MM.1S (cell line): ENCODE results near the gene SLFN12L.

Experiments
- DNase-seq: peaks from one replicate; pipeline ENCODE4 v3.0.0-alpha.2; 2015
- H2AFZ ChIP-seq: fragments of 300-600 bp; sonication (generic); 2 replicates; pipeline ENCODE4 v1.6.0; 2016; ENCODE audit warnings: antibody characterized with exemption, low read length
- H3F3A ChIP-seq: fragments of 300-600 bp; sonication (generic); 2 replicates; pipeline ENCODE4 v1.6.1; 2016; ENCODE audit warnings: mild to moderate bottlenecking, antibody characterized with exemption, low read length, moderate library complexity, mixed read lengths; ENCODE audit not compliant: insufficient read depth
- H3K27ac ChIP-seq: fragments of 300-600 bp; sonication (generic); 2 replicates; pipeline ENCODE4 v1.5.1; 2016; ENCODE audit warnings: mild to moderate bottlenecking, low read length
- H3K27me3 ChIP-seq: fragments of 300-600 bp; sonication (generic); replicated peaks from 2 replicates; pipeline ENCODE4 v1.6.0; 2016; ENCODE audit warnings: low read length; ENCODE audit not compliant: insufficient read depth
- H3K36me3 ChIP-seq: fragments of 300-600 bp; sonication (generic); replicated peaks from 2 replicates; pipeline ENCODE4 v1.6.1; 2016; ENCODE audit warnings: mild to moderate bottlenecking, low read length, mixed read lengths; ENCODE audit not compliant: insufficient read depth
- H3K4me1 ChIP-seq: fragments of 300-600 bp; sonication (generic); 2 replicates; pipeline ENCODE4 v1.6.1; 2016; ENCODE audit warnings: low read length, mixed read lengths
- H3K4me2 ChIP-seq: fragments of 300-600 bp; sonication (generic); 2 replicates; pipeline ENCODE4 v1.6.0; 2016; ENCODE audit warnings: low read depth, low read length
- H3K4me3 ChIP-seq: fragments of 300-600 bp; sonication (generic); 2 replicates; pipeline ENCODE4 v1.5.1; 2016; ENCODE audit warnings: low read length, mixed read lengths
- H3K79me2 ChIP-seq: fragments of 300-600 bp; sonication (generic); 2 replicates; pipeline ENCODE4 v1.6.1; 2016; ENCODE audit warnings: mixed run types, low read length, mixed read lengths
- H3K9ac ChIP-seq: fragments of 300-600 bp; sonication (generic); 2 replicates; pipeline ENCODE4 v1.6.1; 2016; ENCODE audit warnings: low read length, mixed read lengths
- H3K9me2 ChIP-seq: fragments of 300-600 bp; sonication (generic); replicated peaks from 2 replicates; pipeline ENCODE4 v1.6.1; 2016; ENCODE audit warnings: mild to moderate bottlenecking, low read length, mixed read lengths; ENCODE audit not compliant: insufficient read depth
- H3K9me3 ChIP-seq: fragments of 300-600 bp; sonication (generic); replicated peaks from 2 replicates; pipeline ENCODE4 v1.6.1; 2016; ENCODE audit warnings: mild to moderate bottlenecking, low read length, mixed read lengths; ENCODE audit not compliant: insufficient read depth
- H4K20me1 ChIP-seq: fragments of 300-600 bp; sonication (generic); 2 replicates; pipeline ENCODE4 v1.6.1; 2016; ENCODE audit warnings: mild to moderate bottlenecking, low read length, moderate library complexity, mixed read lengths; ENCODE audit not compliant: insufficient read depth
- EZH2 ChIP-seq: fragments of 300-600 bp; sonication (generic); optimal IDR thresholded peaks from 2 replicates; pipeline ENCODE3; 2017; ENCODE audit warnings: low read depth, mild to moderate bottlenecking, antibody characterized with exemption, low read length, mixed read lengths
- EZH2phosphoT487 ChIP-seq: fragments of 300-600 bp; sonication (generic); IDR thresholded peaks from 2 replicates; pipeline ENCODE4 v1.6.1; 2018; ENCODE audit warnings: antibody characterized with exemption, low read length
- TF ChIP-seq, protein P1 (sequence below): fragments of 300-600 bp; sonication (generic); IDR thresholded peaks from 2 replicates; pipeline ENCODE4 v1.5.1; 2016; ENCODE audit warnings: antibody characterized with exemption, low read length, mixed read lengths

The SLFN12L gene

DNA sequence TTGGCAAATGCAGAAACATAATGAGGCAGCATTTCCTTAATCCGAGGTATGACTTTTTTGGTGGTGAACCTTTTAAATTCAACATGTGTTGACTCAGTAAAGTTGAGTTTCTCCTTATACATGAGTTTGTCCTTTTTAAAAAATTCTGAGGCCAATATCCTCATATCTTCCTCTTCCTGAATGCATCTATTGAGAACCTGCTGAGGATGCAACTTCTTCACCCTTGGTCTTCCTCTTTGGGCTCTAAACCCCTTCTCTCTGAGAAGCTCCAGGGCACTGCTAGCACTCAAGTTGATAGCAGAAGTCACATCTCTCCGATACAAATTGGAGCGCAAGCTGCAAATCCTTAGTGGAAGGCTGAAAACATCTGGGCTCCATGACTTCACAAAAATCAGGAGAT is 19.9 kb upstream of the SLFN12L start:
- DNase-seq, result no peak
- Histone ChIP-seq H3F3A (no peaks in the 10 kb centered on the region), H3K36me3 (no peaks in the 10 kb centered on the region), H4K20me1 (no peaks in the 10 kb centered on the region), H3K4me2 (no peak overlapping the region), H3K9me2 (no peaks in the 10 kb centered on the region), H3K27me3 (no peaks in the 10 kb centered on the region), H3K4me3 (no peak overlapping the region), H3K9ac (no peak overlapping the region), H3K79me2 (no peaks in the 10 kb centered on the region), H3K27ac (no peak overlapping the region), H3K4me1 (no peaks in the 10 kb centered on the region), H3K9me3 (no peaks in the 10 kb centered on the region), H2AFZ (no peak overlapping the region)
- no peak for TF ChIP-seq EZH2phosphoT487
- no peak for TF ChIP-seq EZH2
- TF ChIP-seq, protein P1, sequence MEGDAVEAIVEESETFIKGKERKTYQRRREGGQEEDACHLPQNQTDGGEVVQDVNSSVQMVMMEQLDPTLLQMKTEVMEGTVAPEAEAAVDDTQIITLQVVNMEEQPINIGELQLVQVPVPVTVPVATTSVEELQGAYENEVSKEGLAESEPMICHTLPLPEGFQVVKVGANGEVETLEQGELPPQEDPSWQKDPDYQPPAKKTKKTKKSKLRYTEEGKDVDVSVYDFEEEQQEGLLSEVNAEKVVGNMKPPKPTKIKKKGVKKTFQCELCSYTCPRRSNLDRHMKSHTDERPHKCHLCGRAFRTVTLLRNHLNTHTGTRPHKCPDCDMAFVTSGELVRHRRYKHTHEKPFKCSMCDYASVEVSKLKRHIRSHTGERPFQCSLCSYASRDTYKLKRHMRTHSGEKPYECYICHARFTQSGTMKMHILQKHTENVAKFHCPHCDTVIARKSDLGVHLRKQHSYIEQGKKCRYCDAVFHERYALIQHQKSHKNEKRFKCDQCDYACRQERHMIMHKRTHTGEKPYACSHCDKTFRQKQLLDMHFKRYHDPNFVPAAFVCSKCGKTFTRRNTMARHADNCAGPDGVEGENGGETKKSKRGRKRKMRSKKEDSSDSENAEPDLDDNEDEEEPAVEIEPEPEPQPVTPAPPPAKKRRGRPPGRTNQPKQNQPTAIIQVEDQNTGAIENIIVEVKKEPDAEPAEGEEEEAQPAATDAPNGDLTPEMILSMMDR, result no peak

DNA sequence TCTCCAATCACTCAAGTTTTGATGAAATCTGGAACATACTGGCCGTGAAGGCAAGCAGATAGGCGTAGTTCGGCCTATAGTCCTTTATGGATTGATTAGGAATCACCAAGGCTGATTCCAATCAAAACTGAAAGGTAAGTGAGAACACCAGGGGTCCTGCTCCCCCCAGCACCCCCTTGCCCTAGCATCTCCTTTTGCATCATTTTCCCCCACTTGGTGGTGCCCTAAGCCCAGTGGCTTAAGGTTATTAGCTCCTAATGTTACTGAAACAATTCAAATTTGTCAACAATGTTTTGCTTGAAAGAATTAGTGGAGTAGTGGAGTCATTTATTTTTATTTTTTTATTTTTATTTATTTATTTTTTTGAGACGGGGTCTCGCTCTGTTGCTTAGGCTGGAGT is 18.2 kb upstream of the SLFN12L start:
- no peak overlapping the region for H3K4me3 ChIP-seq
- TF ChIP-seq EZH2phosphoT487, result no peak
- TF ChIP-seq, protein P1, result peak; percentile 23
- H3K4me2 ChIP-seq, result no peak overlapping the region
- no peaks in the 10 kb centered on the region for H3K79me2 ChIP-seq
- no peak overlapping the region for H2AFZ ChIP-seq
- no peak for DNase-seq
- no peak overlapping the region for H3K27ac ChIP-seq
- no peaks in the 10 kb centered on the region for H4K20me1 ChIP-seq
- H3K9me2 ChIP-seq, result no peaks in the 10 kb centered on the region
- H3K9ac ChIP-seq, result no peak overlapping the region
- no peaks in the 10 kb centered on the region for H3F3A ChIP-seq
- H3K9me3 ChIP-seq, result no peaks in the 10 kb centered on the region
- H3K4me1 ChIP-seq, result no peaks in the 10 kb centered on the region
- H3K36me3 ChIP-seq, result no peaks in the 10 kb centered on the region
- no peaks in the 10 kb centered on the region for H3K27me3 ChIP-seq

DNA sequence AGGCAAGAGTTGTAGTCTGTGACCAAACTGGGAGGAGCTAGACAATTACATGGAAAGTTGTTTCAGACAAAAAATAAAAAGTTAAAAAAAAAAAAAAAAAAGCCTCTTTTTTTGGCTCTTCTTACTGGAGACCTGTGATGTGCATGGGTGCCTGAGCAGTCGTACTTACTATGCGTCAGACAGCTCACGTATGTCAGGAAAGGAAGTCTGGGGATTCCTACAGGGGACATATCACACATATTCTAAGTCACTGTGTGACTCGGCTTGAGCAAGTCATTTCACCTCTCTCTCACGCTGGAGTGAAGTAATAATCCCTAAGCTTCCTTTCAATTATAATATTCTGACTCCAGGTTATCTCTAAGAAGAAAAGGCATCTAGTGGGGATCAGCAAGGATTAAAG is 17.2 kb upstream of the SLFN12L start:
- Histone ChIP-seq H3K9ac (no peak overlapping the region), H3K4me2 (no peak overlapping the region), H3K79me2 (no peaks in the 10 kb centered on the region), H3K9me2 (no peaks in the 10 kb centered on the region), H3K27me3 (no peaks in the 10 kb centered on the region), H3K4me3 (no peak overlapping the region), H3F3A (no peaks in the 10 kb centered on the region), H3K27ac (no peak overlapping the region), H3K4me1 (no peaks in the 10 kb centered on the region), H4K20me1 (no peaks in the 10 kb centered on the region), H2AFZ (no peak overlapping the region), H3K36me3 (no peaks in the 10 kb centered on the region), H3K9me3 (no peaks in the 10 kb centered on the region)
- TF ChIP-seq, protein P1, result no peak
- TF ChIP-seq EZH2 (no peak), EZH2phosphoT487 (no peak)
- DNase-seq, result no peak

DNA sequence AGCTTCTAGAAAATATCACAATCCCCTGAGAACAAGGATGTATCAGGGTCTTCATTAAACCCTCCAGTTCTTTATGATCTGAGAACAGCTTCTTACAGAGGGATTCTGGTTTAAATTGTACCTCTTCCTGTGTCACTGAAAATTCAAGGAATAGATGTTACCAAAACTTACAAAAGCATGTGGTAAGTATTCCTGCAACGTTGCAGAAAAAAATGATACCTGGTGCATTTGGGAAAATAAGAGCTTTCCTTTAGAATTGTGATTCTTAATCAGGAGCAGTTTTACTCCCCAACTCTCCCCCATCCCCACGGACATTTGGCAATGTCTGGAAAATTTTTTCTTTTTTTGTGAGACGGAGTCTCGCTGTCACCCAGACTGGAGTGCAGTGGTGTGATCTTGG is 15.8 kb upstream of the SLFN12L start:
- Histone ChIP-seq H2AFZ (no peak overlapping the region), H3K9me3 (no peaks in the 10 kb centered on the region), H3K9ac (no peak overlapping the region), H3K79me2 (no peaks in the 10 kb centered on the region), H3K27me3 (no peaks in the 10 kb centered on the region), H3F3A (no peaks in the 10 kb centered on the region), H3K4me2 (no peak overlapping the region), H3K4me3 (no peak overlapping the region), H3K27ac (no peak overlapping the region), H4K20me1 (no peaks in the 10 kb centered on the region), H3K36me3 (no peaks in the 10 kb centered on the region), H3K4me1 (no peaks in the 10 kb centered on the region), H3K9me2 (no peaks in the 10 kb centered on the region)
- DNase-seq, result no peak
- TF ChIP-seq, protein P1, result no peak
- no peak for TF ChIP-seq EZH2
- no peak for TF ChIP-seq EZH2phosphoT487
